GM06990 (cell line): ENCODE results near the gene GXYLT2.

Experiments used
- DNase-seq: peaks from one replicate; pipeline ENCODE4 v3.0.0-alpha.2; 2011; ENCODE audit not compliant: insufficient read length; ENCODE audit errors: extremely low read depth
- H3K27me3 ChIP-seq: replicated peaks from 2 replicates; pipeline ENCODE4 v1.6.0; 2011; ENCODE audit warnings: low read length; ENCODE audit not compliant: control insufficient read depth, insufficient read depth
- H3K36me3 ChIP-seq: 2 replicates; pipeline ENCODE4 v1.5.1; 2011; ENCODE audit warnings: low read length; ENCODE audit not compliant: control insufficient read depth, insufficient read depth
- H3K4me3 ChIP-seq: replicated peaks from 2 replicates; pipeline ENCODE4 v1.5.1; 2011; ENCODE audit warnings: low read depth, mild to moderate bottlenecking, control low read depth, low read length
- CTCF ChIP-seq: IDR thresholded peaks from 2 replicates; pipeline ENCODE4 v1.5.1; 2011; ENCODE audit warnings: low read length, control low read depth, mild to moderate bottlenecking, inconsistent platforms; ENCODE audit not compliant: insufficient read depth, poor library complexity, severe bottlenecking

The GXYLT2 gene

GRCh38 chr3:73026111-73026759 lies 138.4 kb downstream of the GXYLT2 start:
- DNase-seq = no peak
- TF ChIP-seq CTCF = no peak
- H3K4me3 ChIP-seq = no peak overlapping the region
- H3K36me3 ChIP-seq = no peaks in the 10 kb centered on the region; the same call in none of the 2 replicates
- no peaks in the 10 kb centered on the region for H3K27me3 ChIP-seq
